Islet precursor cell (in vitro differentiated cells): ENCODE results near the gene LTA4H.
"Not testable (repeated sequence)": the region's sequence is repeated elsewhere in the genome, so short reads cannot be mapped to it uniquely, and the experiment has no call there.

Experiments used
- DNase-seq: peaks from one replicate; pipeline ENCODE4 v3.0.0-alpha.2; 2018

LTA4H gene

GRCh38 chr12:96035283-96036236 lies at the start of gene LTA4H:
LTA4H (minus strand) TSS chr12:96035587; CDS start chr12:96035519, 68 bp downstream.
- DNase-seq: peak; percentile 100

DNA sequence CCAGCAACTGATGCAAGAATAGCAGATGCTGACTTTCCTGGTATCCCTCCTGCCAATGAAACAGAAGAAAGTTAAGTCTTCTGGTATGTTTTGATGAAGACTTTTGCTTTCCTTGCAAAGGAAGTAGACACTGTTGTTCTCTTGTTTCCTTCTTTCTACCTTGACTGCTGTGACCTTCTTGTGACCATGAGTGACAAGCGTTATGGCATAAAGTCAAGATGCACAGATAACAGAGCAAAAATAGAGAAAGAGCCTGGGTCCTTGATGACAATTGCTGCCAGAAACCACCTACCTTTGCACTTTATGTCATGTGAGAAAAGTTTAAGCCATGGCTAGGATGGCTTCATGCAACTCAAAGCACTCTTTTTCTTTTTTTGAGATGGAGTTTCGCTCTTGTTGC lies 49.2 kb upstream of the LTA4H start:
- no peak for DNase-seq

DNA sequence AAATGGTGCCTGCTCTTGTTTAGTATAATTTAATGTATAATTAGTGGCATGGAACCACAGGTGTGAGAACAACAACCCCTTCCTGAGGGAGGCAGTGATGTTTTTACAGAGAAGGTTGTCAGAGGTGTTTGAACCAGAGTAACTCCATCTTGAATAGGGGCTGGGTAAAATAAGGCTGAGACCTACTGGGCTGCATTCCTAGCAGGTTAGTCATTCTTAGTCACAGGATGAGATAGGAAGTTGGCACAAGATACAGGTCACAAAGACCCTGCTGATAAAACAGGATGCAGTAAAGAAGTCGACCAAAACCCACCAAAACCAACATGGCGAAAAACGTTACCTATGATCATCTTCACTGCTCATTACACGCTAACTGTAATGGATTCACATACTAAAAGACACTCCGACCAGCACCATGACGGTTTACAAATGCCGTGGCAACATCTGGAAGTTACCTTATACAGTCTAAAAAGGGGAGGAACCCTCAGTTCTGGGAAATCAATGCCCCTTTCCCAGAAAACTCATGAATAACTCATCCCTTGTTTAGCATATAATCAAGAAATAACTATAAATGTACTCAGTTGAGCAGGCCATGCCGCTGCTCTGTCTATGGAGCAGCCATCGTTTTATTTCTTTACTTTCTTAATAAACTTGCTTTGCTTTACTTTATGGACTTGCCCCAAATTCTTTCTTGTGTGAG lies 47.8 kb upstream of the LTA4H start:
- no peak for DNase-seq

- no peak for DNase-seq
Measured at GRCh38 chr12:96081596-96081995, 46.2 kb upstream of the LTA4H start.

DNA sequence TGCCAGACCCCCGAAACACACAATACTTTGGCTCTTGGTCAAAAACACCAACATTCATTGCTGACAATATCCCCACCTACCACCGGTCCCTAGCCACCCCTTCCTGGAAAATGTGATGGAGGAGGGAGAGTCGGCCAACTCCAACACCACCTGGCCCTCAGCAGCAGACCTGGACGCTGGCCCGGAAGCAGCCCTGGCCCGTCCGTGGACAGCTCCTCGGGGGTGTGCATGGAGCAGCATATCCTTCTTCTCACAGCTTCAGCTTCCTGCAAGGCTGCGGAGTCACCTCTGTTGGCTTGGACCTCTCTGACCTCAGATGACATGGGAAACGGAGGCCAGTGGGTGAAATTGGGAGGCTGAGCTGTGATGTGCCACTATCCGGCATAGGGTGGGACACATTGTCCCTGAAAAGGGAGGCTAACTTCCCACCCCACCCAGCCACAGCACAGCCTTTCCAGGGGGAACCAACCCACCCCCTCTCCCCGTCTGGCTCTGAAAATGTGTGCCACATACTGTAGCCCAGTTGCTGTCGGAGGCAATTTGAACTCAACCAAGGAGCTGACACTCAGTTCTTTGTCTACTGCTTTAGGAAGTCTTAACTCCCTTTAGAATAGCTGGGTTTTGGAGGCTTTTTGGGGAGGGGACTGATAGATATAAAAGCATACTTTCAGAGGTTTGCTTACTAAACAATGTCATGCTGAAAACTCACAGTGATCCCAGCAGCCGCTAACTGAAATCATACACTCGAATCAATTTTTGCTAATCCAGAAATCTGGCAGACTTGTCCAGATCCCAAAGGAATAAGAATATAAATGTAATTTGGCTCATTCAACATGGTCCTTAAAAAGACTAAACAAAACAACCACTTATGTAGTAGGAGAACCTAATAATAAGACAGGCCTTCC lies 43.1 kb upstream of the LTA4H start:
- no peak for DNase-seq

DNA sequence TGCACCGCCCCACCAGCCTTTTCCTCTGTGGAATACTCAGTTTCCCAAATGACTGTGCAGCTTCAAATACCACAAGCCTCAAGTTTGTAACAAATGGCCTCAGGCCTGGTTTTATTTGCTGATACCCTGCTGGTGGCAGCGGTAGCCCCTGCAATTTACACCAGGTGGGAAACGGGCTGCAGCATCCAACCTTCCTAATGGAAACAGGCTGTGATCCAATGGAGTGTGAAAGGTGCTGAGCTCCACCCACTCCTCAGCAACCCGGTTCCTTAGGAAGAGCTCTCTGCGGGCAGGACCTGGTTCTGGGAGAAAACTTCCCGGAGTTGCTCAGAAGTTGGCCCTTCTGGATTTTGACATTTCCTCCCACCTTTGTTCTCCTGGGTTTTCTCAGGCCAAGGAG lies 41.7 kb upstream of the LTA4H start:
- DNase-seq: no peak

DNA sequence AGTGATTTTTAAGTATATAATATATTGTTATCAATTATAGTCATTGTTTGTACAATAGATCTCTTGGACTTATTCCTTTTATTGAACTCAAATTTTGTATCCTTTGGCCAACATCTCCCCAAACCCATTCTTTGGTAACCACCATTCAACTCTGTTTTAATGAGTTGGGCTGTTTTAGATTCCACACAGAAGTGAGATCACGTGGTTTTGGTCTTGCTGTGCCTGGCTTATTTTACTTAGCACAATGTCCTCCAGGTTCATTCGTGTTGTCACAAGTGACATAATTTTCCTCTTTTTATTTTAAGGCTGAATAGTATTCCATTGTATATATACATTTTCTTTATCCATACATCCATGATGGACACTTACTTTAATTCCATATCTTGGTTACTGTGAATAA lies 40.2 kb upstream of the LTA4H start:
- DNase-seq: no peak

- DNase-seq: peak; percentile 57
Measured at GRCh38 chr12:96073346-96074330, 38.3 kb upstream of the LTA4H start.

- DNase-seq: peak; percentile 83
Measured at GRCh38 chr12:96070670-96071279, 35.4 kb upstream of the LTA4H start.

DNA sequence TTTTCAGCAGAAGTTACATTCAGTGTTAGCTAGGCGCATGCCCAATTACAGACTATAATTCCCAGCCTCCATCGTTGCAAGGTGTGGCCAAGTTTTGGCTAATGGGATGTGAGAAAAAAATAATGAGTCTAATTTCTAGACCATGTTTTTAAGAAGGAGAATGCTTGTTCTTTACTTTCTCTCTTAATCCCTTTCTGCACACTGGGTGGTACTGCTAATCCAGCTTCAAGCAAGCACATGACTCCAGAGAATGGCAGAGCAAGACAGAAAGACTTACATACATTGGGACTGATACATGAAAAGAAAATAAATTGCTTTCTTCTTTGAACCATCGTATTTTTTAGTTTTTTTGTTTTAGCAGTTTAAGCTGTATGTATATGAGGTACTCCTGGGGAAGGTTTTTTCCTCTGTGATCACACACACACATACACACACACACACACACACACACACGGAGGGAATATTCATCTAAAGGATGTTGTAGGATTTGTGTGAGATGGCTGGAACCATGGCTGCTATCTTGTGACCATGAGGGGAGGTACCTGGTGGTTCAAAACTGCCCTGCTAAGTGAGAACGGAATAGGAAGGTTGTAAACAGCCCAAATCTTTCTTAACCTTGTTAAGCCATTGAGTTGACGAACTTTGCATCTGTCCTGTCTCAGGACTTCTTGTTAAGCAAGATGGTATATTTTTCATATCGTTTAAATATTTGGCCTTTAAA lies 34.3 kb upstream of the LTA4H start:
- DNase-seq: no peak

GRCh38 chr12:96068636-96069035 lies 33.2 kb upstream of the LTA4H start:
- no peak for DNase-seq

- DNase-seq: no peak
Measured at GRCh38 chr12:96068111-96068510, 32.7 kb upstream of the LTA4H start.

GRCh38 chr12:96065776-96066175 lies 30.4 kb upstream of the LTA4H start:
- not testable (repeated sequence) for DNase-seq

GRCh38 chr12:96064966-96065365 lies 29.6 kb upstream of the LTA4H start:
- DNase-seq: no peak

DNA sequence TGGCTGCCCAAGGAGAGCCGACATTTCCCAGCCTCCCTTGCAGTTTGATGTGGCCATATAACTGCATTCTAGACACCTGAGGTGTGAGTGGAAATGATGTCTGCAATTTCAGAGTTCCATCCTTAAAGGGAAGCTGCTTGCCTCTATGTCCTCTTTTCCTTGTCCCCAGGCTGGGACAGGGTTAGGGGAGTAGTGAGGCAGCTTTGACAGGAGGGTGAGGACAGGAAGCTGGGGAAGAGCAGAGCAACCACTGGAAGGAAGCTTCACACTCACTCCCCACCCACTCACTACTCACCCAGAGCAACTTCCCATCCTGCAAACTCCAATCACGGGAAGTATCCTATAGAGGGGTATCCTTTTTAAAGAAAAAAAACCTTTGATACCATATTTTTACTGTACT lies 28.9 kb upstream of the LTA4H start:
- no peak for DNase-seq

- DNase-seq: no peak
Measured at GRCh38 chr12:96063046-96063445, 27.7 kb upstream of the LTA4H start.

- DNase-seq: peak; percentile 90
Measured at GRCh38 chr12:96061864-96062453, 26.6 kb upstream of the LTA4H start.

- DNase-seq: no peak
Measured at GRCh38 chr12:96061323-96061722, 25.9 kb upstream of the LTA4H start.

DNA sequence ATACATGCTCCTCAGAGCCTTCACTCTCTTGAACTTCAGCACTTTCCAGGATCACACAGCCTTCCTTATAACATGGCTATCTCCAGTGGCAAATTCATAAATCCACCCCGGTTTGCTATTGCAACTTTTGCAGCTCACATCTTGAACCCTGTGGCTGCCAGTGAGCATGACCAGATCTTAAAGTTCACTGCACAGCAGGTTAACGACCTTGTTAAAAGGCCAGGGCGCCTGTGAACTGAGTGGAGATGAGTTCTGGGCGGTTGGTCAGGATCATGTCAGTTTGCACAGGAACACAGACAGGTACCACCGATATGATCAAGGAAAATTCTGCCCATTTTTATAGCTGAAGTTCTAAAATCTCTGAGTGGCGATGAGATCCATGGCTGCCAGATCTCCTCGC lies 24.7 kb upstream of the LTA4H start:
- no peak for DNase-seq

GRCh38 chr12:96057986-96058553 lies 22.7 kb upstream of the LTA4H start:
- DNase-seq: no peak
